ENCODE data around the gene TBX4. TPM values are rescaled to one million over a fixed set of nuclear protein-coding genes. Genes with fewer than 3 reads are reported as not detected.

The TBX4 gene
- total RNA-seq, 4 donors from 2014 or later = not detected

DNA sequence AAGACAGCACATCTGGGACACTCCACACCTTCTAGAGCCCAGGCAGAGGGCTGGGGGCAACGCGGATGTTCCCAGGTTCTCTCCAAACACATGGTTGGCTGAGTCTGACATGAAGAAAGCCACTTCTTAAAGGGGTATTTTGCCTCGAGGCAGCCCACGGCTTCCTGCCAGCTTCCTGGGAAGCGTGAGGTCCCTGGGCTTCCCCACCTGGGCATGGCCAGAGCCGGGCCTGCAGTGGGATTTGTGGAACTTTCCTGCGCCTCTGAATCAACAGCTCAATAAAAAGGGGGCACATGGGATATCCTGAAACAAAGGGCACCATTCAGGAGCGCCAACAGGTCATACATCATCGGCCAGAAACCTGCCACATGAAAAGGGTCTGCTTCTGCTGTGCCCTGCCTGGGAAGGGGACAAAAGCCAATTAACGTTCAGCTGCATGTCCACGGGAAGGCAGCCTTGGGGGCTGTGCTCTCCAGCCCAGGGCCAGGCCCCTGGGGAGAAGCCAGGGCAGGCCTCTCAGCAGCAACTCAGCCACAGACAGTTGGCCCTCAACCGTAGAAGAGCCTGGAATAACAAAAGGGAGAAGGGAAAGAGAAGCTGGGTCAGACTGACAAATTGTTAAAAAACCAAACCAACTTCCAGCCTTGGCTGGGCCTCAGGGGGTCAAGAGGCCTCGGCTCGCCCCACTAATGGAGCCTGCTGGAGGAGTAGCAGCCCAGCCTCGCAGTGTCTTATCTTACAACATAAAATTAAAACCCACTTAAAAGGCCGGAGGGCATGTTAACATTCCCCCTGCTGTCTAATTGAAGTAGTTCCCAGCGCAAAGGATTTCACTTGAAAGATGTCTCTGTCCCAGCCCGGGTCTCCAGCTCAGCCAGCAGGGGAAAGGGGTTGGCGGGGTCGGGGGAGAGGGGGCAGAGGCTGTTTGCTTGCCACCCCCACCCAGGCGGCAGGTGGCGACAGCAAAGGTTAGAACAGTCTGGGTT, 34.2 kb downstream of the TBX4 start:
- Histone ChIP-seq H3K4me1 (no peaks in the 10 kb centered on the region), H3K36me3 (no peaks in the 10 kb centered on the region), H3K27me3 (no peaks in the 10 kb centered on the region), H3K27ac (no peak overlapping the region), H3K9me3 (no peaks in the 10 kb centered on the region), H3K4me3 (no peak overlapping the region)
- intact Hi-C loops (cut with DNase I; ENCODE audit: low total_unique reads) = no loop called here
- DNase-seq (no peak), ATAC-seq (no peak)
- in situ Hi-C loops (cut with MboI; ENCODE audit: low sequenced_read_pairs in 4 of 4) = no loop called here
- TF ChIP-seq, protein P1, sequence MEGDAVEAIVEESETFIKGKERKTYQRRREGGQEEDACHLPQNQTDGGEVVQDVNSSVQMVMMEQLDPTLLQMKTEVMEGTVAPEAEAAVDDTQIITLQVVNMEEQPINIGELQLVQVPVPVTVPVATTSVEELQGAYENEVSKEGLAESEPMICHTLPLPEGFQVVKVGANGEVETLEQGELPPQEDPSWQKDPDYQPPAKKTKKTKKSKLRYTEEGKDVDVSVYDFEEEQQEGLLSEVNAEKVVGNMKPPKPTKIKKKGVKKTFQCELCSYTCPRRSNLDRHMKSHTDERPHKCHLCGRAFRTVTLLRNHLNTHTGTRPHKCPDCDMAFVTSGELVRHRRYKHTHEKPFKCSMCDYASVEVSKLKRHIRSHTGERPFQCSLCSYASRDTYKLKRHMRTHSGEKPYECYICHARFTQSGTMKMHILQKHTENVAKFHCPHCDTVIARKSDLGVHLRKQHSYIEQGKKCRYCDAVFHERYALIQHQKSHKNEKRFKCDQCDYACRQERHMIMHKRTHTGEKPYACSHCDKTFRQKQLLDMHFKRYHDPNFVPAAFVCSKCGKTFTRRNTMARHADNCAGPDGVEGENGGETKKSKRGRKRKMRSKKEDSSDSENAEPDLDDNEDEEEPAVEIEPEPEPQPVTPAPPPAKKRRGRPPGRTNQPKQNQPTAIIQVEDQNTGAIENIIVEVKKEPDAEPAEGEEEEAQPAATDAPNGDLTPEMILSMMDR (IDR thresholded peaks at IDR 0.05 in 4 of 5, conservative IDR thresholded peaks at IDR 0.05 in 1 of 5) = no peak
- no peak for TF ChIP-seq POLR2A (IDR thresholded peaks at IDR 0.05)

DNA sequence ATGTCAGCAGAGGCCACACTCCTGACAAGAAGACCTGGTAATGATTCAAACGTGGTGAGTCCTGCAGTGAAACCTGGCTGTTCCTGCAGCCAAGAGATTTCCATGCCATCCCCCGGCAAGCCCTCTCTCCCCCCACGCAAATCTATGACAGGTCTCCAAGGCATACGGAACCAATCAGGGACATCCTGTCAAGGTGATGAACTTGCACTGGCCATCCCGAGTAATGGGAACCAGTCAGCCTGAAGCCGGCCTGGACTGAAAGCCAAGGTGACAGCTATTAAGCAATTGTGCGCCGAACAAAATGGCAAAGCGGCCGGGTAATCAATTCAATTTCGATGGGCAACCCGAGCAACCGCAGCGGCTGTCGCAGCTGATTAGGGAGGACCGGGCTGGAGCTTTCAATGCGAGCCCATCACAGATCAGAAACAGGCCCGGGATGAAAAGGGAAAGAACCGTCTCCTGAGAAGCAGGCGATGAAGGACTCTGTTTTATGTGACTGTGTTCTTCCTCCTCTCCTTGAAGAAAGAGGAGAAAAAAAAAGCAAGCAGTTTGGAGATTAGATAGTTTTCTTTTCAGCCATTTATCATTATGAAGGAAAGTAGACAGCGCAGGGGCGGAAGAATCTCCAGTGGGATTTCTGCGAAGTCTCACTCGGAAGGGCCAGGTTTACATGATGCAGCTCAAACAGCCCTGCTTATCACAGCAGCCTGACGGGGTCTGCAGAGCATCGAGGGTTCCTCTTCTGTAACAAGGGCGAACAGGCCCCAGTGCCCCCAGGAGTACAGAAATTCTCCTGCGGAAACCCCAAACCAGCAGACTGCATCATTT, 35.2 kb downstream of the TBX4 start:
- in situ Hi-C loops (cut with MboI; ENCODE audit: low sequenced_read_pairs in 4 of 4) (no loop called here), intact Hi-C loops (cut with DNase I; ENCODE audit: low total_unique reads) (no loop called here)
- Histone ChIP-seq H3K9me3 (no peaks in the 10 kb centered on the region), H3K27me3 (no peaks in the 10 kb centered on the region), H3K36me3 (no peaks in the 10 kb centered on the region), H3K27ac (no peak overlapping the region), H3K4me1 (no peaks in the 10 kb centered on the region), H3K4me3 (no peak overlapping the region)
- no peak for ATAC-seq
- no peak for DNase-seq
- TF ChIP-seq POLR2A (IDR thresholded peaks at IDR 0.05) = no peak

DNA sequence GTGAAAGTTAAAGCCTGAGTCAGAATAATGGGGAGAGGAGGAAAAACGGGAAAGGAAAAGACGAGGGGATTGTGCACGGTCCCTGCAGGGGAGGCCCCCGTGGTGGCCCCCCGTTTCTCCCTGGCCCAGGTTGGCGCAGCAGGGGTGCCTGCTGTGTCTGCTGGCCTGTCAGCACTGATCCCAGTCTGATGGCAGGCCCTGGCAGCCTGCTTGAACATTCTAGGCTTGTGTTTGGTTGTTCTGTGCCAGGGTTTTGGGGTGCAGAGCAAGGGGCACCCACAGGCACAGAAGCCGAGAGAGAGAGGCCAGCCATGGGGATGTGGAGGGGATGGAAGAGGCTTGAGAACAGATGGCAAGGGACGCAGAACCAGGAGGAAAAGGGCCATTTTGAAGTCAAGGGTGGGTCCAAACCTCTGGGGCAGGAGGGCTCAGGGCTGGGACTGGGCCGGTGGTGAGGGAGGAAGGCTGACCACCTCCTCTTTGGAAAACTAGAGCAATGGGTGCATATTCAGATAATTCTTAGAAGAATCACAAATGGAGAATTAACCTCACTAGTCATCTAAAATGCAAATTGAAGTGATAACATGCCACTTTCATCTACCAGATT, 35.9 kb downstream of the TBX4 start:
- Histone ChIP-seq H3K4me3 (no peak overlapping the region), H3K27me3 (no peaks in the 10 kb centered on the region), H3K9me3 (no peaks in the 10 kb centered on the region), H3K36me3 (no peaks in the 10 kb centered on the region), H3K27ac (no peak overlapping the region), H3K4me1 (no peaks in the 10 kb centered on the region)
- in situ Hi-C loops (cut with MboI; ENCODE audit: low sequenced_read_pairs in 4 of 4) (no loop called here), intact Hi-C loops (cut with DNase I; ENCODE audit: low total_unique reads) (no loop called here)
- TF ChIP-seq POLR2A (IDR thresholded peaks at IDR 0.05) = no peak
- TF ChIP-seq, protein P1 (IDR thresholded peaks at IDR 0.05 in 4 of 5, conservative IDR thresholded peaks at IDR 0.05 in 1 of 5) = no peak
- no peak for DNase-seq
- ATAC-seq = no peak

DNA sequence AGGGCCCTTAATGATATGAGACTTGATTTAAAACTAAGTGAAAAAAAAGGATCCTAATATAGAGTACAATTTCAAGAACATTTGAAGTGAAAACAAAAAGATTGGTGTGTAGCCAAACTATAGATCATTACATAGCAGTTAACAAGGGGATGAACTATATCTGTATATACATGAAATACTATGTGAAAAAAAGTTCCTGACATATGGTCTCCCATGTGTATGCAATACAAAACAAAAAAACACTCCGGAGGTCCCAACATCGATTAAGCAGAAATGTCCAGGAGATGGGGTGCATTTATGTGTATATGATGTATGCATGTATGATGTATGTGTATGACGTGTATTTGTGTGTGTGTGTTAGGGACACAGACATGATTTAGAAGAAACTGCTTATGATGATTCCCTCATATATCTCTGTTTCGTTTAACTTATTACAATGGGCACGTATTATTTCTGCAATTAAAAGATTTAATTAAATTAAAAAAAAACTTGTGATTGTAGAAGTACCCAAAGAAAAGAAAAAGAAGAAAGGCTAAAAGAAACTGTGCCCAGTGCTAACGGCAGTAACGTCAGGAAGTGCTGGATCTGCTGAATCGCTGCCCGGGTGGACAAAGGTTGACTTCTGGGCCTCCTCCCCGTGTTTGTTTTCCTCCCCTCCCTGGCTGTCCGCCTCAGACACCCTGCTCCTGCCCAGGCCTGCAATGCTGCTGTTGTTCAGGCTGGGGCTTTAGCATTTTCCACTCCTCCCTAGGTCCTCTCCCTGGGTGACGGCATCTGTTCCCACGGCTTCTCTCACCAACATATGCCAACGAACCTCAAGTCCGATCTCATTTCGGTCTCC, 36.9 kb downstream of the TBX4 start:
- Histone ChIP-seq H3K4me1 (no peaks in the 10 kb centered on the region), H3K9me3 (no peaks in the 10 kb centered on the region), H3K36me3 (no peaks in the 10 kb centered on the region), H3K4me3 (no peak overlapping the region), H3K27ac (no peak overlapping the region), H3K27me3 (no peaks in the 10 kb centered on the region)
- in situ Hi-C loops (cut with MboI; ENCODE audit: low sequenced_read_pairs in 4 of 4) = no loop called here
- intact Hi-C loops (cut with DNase I; ENCODE audit: low total_unique reads) = no loop called here
- DNase-seq (no peak), ATAC-seq (no peak)
- TF ChIP-seq POLR2A (IDR thresholded peaks at IDR 0.05) = no peak
- TF ChIP-seq, protein P1 (IDR thresholded peaks at IDR 0.05 in 4 of 5, conservative IDR thresholded peaks at IDR 0.05 in 1 of 5) = no peak

Measured in gastrocnemius medialis (tissue), 4 donors.